Measurements from ENCODE around the gene ALG6. TPM values are rescaled to one million over a fixed set of nuclear protein-coding genes. Genes with fewer than 3 reads are reported as not detected.
A peak's percentile ranks its signal among the peaks of the same experiment; 100 is the strongest.
"Not testable (repeated sequence)": the region's sequence is repeated elsewhere in the genome, so short reads cannot be mapped to it uniquely, and the experiment has no call there.

Gene ALG6
- total RNA-seq, 8 experiments from 2014 or later: 7.4 to 20.8 (median 17.3) TPM

DNA sequence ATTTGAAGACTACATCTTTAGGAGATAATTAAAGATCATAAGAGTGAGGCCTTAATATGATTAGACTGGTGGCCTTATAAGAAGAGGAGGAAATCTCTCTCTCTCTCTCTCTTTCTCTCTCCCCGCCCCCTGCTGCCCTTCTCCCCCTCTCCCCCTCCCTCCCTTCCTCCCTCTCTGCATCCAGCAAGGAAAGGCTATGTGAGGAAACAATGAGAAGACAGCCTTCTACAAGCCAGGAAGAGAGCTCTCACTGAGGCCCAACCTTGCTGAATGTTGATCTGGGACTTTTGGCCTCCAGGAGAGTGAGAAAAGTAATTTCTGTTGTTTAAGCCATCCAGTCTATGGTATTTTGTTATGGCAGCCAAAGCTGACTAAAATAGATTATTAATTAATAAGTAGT is 23.5 kb upstream of the ALG6 start:
- H3K4me3 ChIP-seq: no peak overlapping the region
- in situ Hi-C loops (cut with MboI; ENCODE audit: low pct_unique_long_range_greater_than_20kb in 2 of 9, low sequenced_read_pairs in 9 of 9, unreplicated experiment in 9 of 9): no loop called here
- no peak for ATAC-seq (replicated peaks in 6 of 8)
- no peaks in the 10 kb centered on the region for H3K4me1 ChIP-seq (replicated peaks in 1 of 2)
- WGBS, 10 experiments: 29% methylated on average over 1 of the region's 1 CpG; no CpG with 5 or more reads in 9 of the 10 experiments
- no peak overlapping the region for H3K27ac ChIP-seq

DNA sequence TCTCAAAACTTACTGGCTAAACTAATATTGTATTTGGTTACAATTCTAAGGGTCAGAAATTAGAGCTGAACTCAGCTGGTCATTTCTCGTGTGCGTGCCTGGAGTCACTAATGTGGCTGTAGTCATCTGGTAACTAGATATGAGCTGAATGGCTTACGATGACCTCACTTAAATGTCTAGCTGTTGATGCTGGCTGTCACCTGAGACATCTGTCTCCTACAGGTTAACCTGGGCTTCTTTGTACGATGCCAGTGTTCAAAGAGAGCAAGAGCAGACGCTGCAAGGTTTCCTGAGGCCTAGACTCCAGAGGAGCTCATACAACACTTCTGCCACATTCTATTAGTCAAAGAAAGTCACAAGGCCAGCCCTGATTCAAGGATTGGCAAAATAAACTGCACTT is 17.1 kb upstream of the ALG6 start:
- in situ Hi-C loops (cut with MboI; ENCODE audit: low pct_unique_long_range_greater_than_20kb in 2 of 9, low sequenced_read_pairs in 9 of 9, unreplicated experiment in 9 of 9): no loop called here

DNA sequence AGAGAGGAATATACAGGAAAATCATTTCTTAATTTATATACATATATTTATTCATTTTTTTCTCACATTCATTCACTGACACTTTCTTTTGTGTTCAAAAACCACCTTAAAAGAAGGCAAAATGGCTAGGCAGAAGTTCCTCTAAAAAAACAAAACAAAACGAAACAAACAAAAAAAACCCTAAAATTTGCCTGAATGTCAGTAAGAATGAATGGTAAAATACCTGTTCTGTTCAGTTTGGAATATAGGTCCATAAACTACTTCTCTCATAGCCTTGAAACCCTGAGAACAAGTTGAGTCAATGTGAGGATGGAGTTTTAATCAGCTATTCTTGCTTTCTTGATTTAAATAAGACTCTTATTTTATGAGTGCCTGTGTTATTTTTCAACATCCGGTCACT is 14.7 kb upstream of the ALG6 start:
- no peaks in the 10 kb centered on the region for H3K4me1 ChIP-seq (replicated peaks in 1 of 2)
- no peak for ATAC-seq (replicated peaks in 6 of 8)
- 21 to 98% (median 64%) methylated on average over 1 to 2 of the region's 2 CpGs; no CpG with 5 or more reads in 1 of the 10 experiments for WGBS, 10 experiments
- in situ Hi-C loops (cut with MboI; ENCODE audit: low pct_unique_long_range_greater_than_20kb in 2 of 9, low sequenced_read_pairs in 9 of 9, unreplicated experiment in 9 of 9): no loop called here
- no peak overlapping the region for H3K27ac ChIP-seq
- no peak overlapping the region for H3K4me3 ChIP-seq

More for the DNA sequence above, 17.1 kb upstream of the ALG6 start:
- H3K27ac ChIP-seq: no peak overlapping the region
- H3K4me1 ChIP-seq (replicated peaks in 1 of 2): no peaks in the 10 kb centered on the region
- WGBS, 10 experiments: 52 to 100% (median 93%) methylated on average over 1 to 5 of the region's 5 CpGs; no CpG with 5 or more reads in 1 of the 10 experiments
- no peak for ATAC-seq (replicated peaks in 6 of 8)
- H3K4me3 ChIP-seq: no peak overlapping the region

- ATAC-seq (replicated peaks in 6 of 8); H3K27ac ChIP-seq; in situ Hi-C loops (cut with MboI; ENCODE audit: low pct_unique_long_range_greater_than_20kb in 2 of 9, low sequenced_read_pairs in 9 of 9, unreplicated experiment in 9 of 9); H3K4me3 ChIP-seq; H3K4me1 ChIP-seq (replicated peaks in 1 of 2): not testable (repeated sequence)
- WGBS, 10 experiments: 8 to 100% (median 64%) methylated on average over 1 to 2 of the region's 2 CpGs; no CpG with 5 or more reads in 6 of the 10 experiments
Observed at GRCh38 chr1:63356234-63356633, 11.2 kb upstream of the ALG6 start.

- ATAC-seq (replicated peaks in 6 of 8): no peak
- H3K27ac ChIP-seq: no peak overlapping the region
- in situ Hi-C loops (cut with MboI; ENCODE audit: low pct_unique_long_range_greater_than_20kb in 2 of 9, low sequenced_read_pairs in 9 of 9, unreplicated experiment in 9 of 9): no loop called here
- WGBS, 10 experiments: 56 to 88% (median 75%) methylated on average over 2 to 5 of the region's 5 CpGs
- H3K4me3 ChIP-seq: no peak overlapping the region
- no peaks in the 10 kb centered on the region for H3K4me1 ChIP-seq (replicated peaks in 1 of 2)
Observed at GRCh38 chr1:63359561-63359960, 7.9 kb upstream of the ALG6 start.

- Histone ChIP-seq H3K4me1 (replicated peaks in 1 of 2) (peaks cover 3 to 5% of the 10 kb centered on the region in 2 donors), H3K4me3 (no peak overlapping the region), H3K27ac (no peak overlapping the region)
- 0 to 86% (median 54%) methylated on average over 1 of the region's 1 CpG; no CpG with 5 or more reads in 2 of the 10 experiments for WGBS, 10 experiments
- in situ Hi-C loops (cut with MboI; ENCODE audit: low pct_unique_long_range_greater_than_20kb in 2 of 9, low sequenced_read_pairs in 9 of 9, unreplicated experiment in 9 of 9): no loop called here
- no peak for ATAC-seq (replicated peaks in 6 of 8)
Observed at GRCh38 chr1:63362073-63362472, 5.4 kb upstream of the ALG6 start.

GRCh38 chr1:63362578-63362977 is 4.8 kb upstream of the ALG6 start:
- Histone ChIP-seq H3K27ac (no peak overlapping the region), H3K4me1 (replicated peaks in 1 of 2) (peaks cover 4 to 5% of the 10 kb centered on the region in 2 donors), H3K4me3 (no peak overlapping the region)
- in situ Hi-C loops (cut with MboI; ENCODE audit: low pct_unique_long_range_greater_than_20kb in 2 of 9, low sequenced_read_pairs in 9 of 9, unreplicated experiment in 9 of 9): no loop called here
- WGBS, 10 experiments: 78 to 100% (median 89%) methylated on average over 1 of the region's 1 CpG; no CpG with 5 or more reads in 3 of the 10 experiments
- ATAC-seq (replicated peaks in 6 of 8): no peak

DNA sequence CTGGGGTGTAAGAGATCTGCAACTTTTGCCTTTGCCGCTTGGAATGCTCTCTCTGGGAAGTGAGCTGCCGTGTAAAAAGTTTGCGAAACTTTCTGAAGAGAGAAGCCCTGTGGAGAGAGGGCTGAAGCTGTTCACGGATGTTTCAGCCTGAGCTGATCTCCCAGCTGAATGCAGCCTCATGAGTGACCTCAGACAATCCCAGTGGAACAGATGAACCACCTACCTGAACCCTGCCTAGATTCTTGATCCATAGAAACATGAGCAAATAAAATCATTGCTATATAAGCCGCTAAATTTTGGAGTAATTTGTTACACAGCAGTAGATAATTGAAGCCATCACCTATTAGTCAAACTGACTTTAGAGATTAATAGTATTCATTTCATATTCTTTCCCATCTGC is 4.4 kb upstream of the ALG6 start:
- H3K4me1 ChIP-seq (replicated peaks in 1 of 2): peaks cover 4 to 5% of the 10 kb centered on the region in 2 donors
- no peak for ATAC-seq (replicated peaks in 6 of 8)
- H3K27ac ChIP-seq: no peak overlapping the region
- H3K4me3 ChIP-seq: no peak overlapping the region
- in situ Hi-C loops (cut with MboI; ENCODE audit: low pct_unique_long_range_greater_than_20kb in 2 of 9, low sequenced_read_pairs in 9 of 9, unreplicated experiment in 9 of 9): no loop called here
- WGBS, 10 experiments: 56 to 100% (median 90%) methylated on average over 1 to 5 of the region's 5 CpGs; no CpG with 5 or more reads in 1 of the 10 experiments

- Histone ChIP-seq H3K27ac (peak overlapping the region; percentile 47 to 79), H3K4me1 (replicated peaks in 1 of 2) (peaks cover 8 to 9% of the 10 kb centered on the region in 2 donors), H3K4me3 (peak overlapping the region; percentile 69 to 98 (median 95))
- in situ Hi-C loops (cut with MboI; ENCODE audit: low pct_unique_long_range_greater_than_20kb in 2 of 9, low sequenced_read_pairs in 9 of 9, unreplicated experiment in 9 of 9): no loop called here
- WGBS, 10 experiments: 83 to 94% (median 89%) methylated on average over 2 to 7 of the region's 7 CpGs; no CpG with 5 or more reads in 1 of the 10 experiments
- no peak for ATAC-seq (replicated peaks in 6 of 8)
Observed at GRCh38 chr1:63366908-63367214, 566 bp upstream of the ALG6 start.

DNA sequence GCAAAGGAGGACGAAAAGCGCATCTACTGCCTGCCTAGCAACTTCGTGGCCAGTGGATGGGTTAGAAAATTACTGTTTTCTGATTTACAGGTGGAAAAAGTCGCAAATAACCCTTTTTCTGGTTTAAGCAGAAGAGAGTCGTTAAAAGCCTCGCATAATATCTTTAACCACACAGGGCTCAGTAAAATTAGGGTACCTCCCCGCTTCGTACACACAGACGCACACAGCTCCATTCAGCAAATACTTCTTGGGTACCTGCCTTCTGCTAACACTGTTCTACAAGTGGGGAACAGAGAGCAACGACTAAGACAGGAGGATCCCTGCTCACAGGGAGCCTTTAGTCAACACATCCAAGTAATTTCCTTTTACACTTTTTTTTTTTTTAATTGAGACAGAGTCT is 704 bp downstream of the ALG6 start:
- Histone ChIP-seq H3K4me1 (replicated peaks in 1 of 2) (peaks cover 8 to 9% of the 10 kb centered on the region in 2 donors), H3K4me3 (peak overlapping the region; percentile 69 to 98 (median 95)), H3K27ac (peak overlapping the region in 1 of 2 donors; percentile 52)
- WGBS, 10 experiments: 0 to 26% (median 9%) methylated on average over 2 to 10 of the region's 10 CpGs; no CpG with 5 or more reads in 2 of the 10 experiments
- ATAC-seq (replicated peaks in 6 of 8): peak in 1 of 8 experiments; percentile 1
- in situ Hi-C loops (cut with MboI; ENCODE audit: low pct_unique_long_range_greater_than_20kb in 2 of 9, low sequenced_read_pairs in 9 of 9, unreplicated experiment in 9 of 9): no loop called here

- no peak for ATAC-seq (replicated peaks in 6 of 8)
- WGBS, 10 experiments: 94 to 100% (median 100%) methylated on average over 1 to 2 of the region's 2 CpGs; no CpG with 5 or more reads in 1 of the 10 experiments
Observed at GRCh38 chr1:63379583-63379982, 12.2 kb downstream of the ALG6 start.

DNA sequence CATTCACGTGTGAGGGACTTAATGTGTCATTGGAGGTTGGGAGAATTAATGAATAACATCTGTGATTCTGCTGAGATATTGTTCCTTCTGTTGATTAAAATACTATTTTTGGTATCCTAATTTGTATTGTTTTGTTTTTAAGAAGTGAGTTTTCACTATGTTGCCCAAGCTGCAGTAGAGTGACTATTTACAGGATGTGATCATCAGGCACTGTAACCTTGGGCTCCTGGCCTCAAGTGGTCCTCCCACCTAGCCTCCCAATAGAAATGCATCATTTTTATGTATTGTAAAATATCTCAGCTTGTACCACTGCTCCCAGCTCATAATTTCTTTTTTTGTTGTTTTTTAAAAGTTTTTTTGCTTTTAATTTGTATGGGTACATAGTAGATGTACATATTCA is 14.3 kb downstream of the ALG6 start:
- in situ Hi-C loops (cut with MboI; ENCODE audit: low pct_unique_long_range_greater_than_20kb in 2 of 9, low sequenced_read_pairs in 9 of 9, unreplicated experiment in 9 of 9): no loop called here
- 60 to 100% (median 100%) methylated on average over 1 of the region's 1 CpG; no CpG with 5 or more reads in 7 of the 10 experiments for WGBS, 10 experiments
- H3K27ac ChIP-seq: no peak overlapping the region
- ATAC-seq (replicated peaks in 6 of 8): no peak
- no peak overlapping the region for H3K4me3 ChIP-seq
- no peaks in the 10 kb centered on the region for H3K4me1 ChIP-seq (replicated peaks in 1 of 2)

More at GRCh38 chr1:63379583-63379982, 12.2 kb downstream of the ALG6 start:
- Histone ChIP-seq H3K27ac (no peak overlapping the region), H3K4me1 (replicated peaks in 1 of 2) (no peaks in the 10 kb centered on the region), H3K4me3 (no peak overlapping the region)
- in situ Hi-C loops (cut with MboI; ENCODE audit: low pct_unique_long_range_greater_than_20kb in 2 of 9, low sequenced_read_pairs in 9 of 9, unreplicated experiment in 9 of 9): no loop called here

GRCh38 chr1:63401945-63402344 is 34.5 kb downstream of the ALG6 start:
- ATAC-seq (replicated peaks in 6 of 8): no peak
- 50 to 100% (median 87%) methylated on average over 1 to 4 of the region's 4 CpGs for WGBS, 10 experiments
- in situ Hi-C loops (cut with MboI; ENCODE audit: low pct_unique_long_range_greater_than_20kb in 2 of 9, low sequenced_read_pairs in 9 of 9, unreplicated experiment in 9 of 9): no loop called here
- Histone ChIP-seq H3K4me3 (no peak overlapping the region), H3K4me1 (replicated peaks in 1 of 2) (no peaks in the 10 kb centered on the region), H3K27ac (no peak overlapping the region)

GRCh38 chr1:63403386-63403785 is 36.0 kb downstream of the ALG6 start:
- H3K27ac ChIP-seq: no peak overlapping the region
- H3K4me3 ChIP-seq: no peak overlapping the region
- WGBS, 10 experiments: 0 to 100% (median 90%) methylated on average over 1 to 3 of the region's 3 CpGs; no CpG with 5 or more reads in 1 of the 10 experiments
- no peak for ATAC-seq (replicated peaks in 6 of 8)
- no peaks in the 10 kb centered on the region for H3K4me1 ChIP-seq (replicated peaks in 1 of 2)
- in situ Hi-C loops (cut with MboI; ENCODE audit: low pct_unique_long_range_greater_than_20kb in 2 of 9, low sequenced_read_pairs in 9 of 9, unreplicated experiment in 9 of 9): no loop called here
